HG03103 (cell line): ENCODE data around the gene EML4.

ENCODE experiments used
- ATAC-seq: cut with Tn5 transposase; IDR thresholded peaks from one replicate; pipeline ENCODE4 v1.9.1; 2021; ENCODE audit warnings: low read depth; ENCODE audit not compliant: unreplicated experiment

The EML4 gene

DNA sequence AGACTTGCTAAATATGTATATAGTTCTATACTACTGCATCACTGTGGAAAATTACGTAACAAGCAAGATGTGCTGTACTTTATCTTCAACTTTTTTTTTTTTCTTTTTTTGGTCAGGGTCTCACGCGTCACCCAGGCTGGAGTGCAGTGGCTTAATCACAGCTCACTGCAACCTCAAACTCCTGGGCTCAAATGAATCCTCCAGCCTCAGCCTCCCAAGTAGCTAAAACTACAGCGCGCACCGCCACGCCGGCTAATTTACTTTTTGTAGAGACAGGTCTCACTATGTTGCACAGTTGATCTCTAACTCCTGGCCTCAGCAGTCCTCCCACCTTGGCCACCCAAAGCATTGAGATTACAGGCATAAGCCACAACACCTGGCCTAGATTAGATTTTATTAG, 123.9 kb downstream of the EML4 start:
- ATAC-seq: no peak

DNA sequence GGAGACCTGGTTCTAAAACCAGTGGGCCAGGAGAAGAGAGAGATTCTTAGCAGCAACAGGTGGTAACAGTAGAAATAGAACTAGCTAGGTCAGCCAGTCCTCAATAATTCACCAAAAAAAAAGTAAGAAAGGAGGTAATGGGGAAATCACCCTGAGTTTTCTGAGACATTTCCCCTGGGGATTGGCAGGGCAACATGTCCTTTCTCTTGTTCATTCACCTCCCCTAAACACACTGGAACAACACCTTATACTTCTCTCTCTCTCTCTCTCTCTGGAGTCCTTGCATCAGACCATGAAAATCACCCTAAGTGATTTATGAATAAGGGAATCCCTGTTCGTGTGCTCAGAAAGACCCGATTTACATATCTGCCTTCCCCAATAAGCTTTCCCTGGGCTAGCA, 127.1 kb downstream of the EML4 start:
- no peak for ATAC-seq

DNA sequence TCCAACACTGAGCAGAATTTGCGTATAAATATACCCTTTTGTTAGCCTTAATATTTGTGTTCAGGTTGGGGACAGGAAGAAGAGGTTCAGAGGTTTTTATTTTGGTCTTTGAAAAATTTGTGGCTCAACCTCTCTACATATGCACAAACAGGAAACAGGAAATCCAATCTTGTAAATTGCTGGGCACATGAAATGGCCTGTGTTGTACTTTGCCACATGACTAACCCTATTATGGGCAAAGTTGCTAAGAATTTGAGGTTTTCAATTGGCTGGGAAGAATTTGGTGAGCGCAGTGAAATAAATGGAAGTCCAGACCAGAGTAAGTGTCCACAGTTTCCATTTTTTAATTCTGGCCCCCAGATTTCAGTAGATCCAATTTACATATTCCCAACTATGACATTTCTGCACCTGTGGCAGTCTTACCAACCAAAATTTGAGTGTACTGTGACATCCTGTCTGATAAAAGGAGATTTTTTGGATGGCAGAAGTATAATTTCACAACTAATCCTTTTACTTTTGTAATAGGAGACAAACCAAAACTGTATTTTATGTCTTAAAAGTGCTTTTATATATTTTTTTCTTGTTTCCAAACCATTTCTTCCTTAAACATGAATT, 128.3 kb downstream of the EML4 start:
- ATAC-seq: no peak

DNA sequence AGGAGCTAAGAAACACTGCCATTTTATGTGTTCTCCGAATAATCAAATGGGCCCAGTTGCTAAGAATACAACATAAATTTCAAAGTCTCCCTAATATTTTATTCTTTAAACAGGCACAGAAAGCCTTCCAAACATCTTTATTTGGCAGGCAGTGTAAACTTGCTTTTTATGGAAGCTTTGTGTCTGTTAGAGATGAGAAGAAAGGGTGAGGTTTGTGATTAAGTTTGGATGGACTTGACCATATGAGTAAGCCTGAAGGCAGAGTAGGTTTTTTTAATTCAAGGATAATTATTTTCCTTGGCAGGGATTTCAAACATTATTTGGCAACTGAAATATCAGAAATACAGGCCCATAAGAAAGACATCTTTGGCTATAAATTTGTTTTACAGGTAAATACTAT, 129.0 kb downstream of the EML4 start:
- no peak for ATAC-seq

DNA sequence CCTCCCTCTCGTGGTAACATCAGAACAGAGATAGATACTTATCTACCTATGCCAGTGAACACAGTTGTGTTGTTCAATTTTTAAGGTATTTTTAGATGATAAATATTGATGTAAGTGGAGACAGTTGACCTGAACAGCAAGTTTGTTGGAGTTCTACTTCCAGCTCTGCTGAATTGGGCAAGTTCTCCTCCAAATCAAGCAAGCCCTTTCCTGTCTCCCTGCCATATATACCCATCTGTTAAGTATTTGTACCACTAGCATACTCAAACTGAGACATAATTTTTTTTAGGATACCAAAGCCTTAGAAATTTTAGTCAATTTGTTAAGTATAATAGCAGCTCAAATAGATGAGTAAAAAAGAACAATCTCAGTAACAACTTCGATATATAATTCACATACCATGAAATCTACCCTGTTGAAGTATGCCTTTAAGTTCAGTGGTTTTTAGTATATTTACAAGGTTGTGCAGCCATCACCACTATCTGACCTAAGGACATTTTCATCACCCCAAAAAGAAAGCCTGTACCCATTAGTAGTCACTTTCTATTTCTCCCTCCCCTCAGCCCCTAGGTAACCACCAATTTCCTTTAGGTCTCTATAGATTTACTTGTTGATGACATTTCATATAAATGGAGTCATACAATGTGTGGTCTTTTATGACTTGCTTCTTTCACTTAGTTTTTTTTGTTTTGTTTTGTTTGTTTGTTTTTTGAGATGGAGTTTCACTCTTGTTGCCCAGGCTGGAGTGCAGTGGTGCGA, 130.0 kb downstream of the EML4 start:
- no peak for ATAC-seq

DNA sequence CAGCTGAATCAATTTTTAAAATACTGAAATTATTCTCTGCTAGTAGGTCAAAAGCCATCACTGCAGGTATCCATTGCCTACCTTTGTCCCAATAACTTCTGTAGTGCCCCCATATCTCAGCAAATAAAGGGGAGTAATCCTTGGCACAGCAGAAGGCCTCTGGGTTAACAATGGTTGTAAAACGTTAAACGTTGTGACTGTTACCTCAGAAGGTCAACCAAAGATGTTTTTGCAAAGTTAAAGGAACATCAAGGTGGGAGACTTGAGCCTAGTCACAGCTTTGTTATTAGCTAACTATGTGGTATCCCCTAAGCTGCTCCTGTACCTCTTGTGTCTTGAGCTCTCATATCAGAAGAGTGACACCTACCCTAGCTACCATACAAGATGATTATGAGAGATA, 131.4 kb downstream of the EML4 start:
- no peak for ATAC-seq

DNA sequence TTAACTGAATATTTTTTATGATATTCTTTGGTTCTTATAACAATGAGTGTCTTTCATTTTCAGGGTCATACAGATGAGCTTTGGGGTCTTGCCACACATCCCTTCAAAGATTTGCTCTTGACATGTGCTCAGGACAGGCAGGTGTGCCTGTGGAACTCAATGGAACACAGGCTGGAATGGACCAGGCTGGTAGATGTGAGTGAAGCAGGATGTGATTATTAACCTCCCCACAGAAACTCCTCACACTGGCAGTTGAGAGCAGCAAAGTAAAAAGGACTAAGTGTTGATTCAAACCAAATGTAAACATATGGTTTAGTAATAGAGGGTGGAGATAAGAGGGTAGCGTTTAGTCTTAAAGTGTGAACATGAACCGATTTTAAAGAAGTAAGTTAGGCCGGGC, 134.1 kb downstream of the EML4 start:
- ATAC-seq: no peak

DNA sequence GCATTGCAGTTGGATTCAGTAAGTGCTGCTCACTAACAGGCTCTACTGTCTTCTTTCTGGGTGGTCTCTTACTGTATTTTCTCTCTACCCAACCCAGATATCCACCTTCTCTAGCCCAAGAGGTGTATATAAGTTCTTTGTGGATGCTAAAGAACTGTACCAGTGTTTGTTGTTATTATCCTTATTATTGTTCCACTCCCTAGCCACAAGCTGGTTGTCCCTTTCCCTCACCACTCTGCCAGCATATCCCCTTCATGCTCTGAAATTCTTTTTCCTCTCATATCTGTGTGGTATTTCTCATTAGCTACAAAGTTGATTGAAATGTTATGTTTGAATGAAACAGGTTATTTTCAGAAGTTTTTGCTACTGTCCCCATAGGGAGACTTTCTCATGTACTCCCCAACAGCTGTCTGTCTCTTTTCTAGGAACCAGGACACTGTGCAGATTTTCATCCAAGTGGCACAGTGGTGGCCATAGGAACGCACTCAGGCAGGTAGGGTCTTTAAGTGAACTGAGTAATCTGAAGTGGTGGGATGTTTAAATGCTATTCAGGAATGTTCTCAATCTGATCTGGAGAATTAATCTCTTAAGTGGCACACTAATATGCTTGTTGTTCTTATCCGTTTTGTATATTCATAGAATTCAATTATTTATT, 135.0 kb downstream of the EML4 start:
- ATAC-seq: no peak

DNA sequence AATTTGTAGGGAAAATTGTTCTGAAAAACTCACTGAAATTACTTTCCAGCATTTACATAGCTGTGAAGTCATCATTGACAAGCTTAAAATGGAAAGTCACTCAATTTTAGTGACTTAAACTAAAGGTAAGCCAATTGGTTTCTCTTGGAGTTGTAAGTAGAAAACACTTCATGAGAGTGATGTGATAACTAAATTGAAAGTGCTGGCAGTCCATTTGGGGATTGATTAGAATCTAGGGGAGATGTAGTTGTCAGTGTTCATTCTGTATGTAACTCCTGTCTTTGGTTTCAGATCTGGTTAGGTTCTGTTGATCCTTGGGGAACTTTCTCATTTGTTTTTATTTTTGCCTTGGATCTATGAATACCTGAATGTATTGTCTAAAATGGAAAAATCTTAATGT, 138.0 kb downstream of the EML4 start:
- ATAC-seq: no peak

DNA sequence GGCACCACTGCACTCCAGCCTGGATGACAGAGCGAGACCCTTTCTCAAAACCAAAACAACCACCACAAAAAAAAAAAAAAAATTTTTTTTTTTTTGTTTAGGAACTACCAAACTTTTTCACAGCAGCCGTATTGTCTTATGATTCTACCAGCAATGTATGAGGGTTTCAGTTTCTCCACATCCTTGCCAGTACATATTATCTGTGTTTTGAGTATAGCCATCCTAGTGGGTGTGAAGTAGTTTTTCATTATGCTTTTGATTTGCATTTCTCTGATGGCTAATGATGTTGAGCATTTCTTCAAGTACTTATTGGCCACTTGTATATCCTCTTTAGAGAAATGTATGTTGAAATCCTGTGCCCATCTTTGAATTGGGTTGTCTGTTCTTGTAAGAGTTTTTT, 140.2 kb downstream of the EML4 start:
- no peak for ATAC-seq

DNA sequence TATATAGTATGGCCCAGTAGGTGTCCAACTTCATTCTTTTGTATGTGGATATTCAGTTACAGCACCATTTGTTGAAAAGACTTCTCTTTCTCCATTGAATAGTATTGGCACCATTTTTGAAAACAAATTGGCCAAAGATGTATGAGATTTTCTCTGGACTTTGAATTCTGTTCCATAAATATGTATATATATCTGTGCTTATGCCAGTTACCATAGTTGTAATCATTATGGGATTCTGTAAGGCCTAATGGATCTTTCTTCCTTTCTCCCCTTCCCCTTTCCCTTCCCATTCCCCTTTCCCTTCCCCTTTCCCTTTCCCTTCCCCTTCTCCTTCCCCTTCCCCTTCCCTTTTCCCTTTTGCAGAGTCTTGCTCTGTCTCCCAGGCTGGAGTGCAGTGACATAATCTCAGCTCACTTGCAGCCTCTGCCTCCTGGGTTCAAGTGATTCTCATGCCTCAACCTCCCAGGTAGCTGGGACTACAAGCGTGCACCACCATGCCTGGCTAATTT, 140.9 kb downstream of the EML4 start:
- ATAC-seq: no peak

DNA sequence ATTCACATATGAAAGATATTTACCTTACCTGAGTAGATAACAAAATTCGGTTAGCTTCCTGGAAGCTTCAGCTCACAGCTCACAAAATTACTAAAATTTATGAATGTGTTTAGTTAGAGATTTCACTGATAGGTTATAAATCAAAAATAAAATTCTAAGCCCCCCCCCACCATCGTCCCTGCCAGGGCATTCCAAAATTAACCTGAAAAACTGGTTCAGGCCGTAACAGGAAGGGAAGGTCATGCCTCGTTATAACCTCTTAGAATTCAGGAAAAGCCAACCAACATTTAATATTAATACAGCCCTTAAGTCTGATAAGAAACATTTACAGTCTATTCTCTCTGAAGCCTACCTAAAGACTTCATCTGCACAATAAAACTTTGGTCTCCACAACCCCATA, 143.0 kb downstream of the EML4 start:
- ATAC-seq: no peak

DNA sequence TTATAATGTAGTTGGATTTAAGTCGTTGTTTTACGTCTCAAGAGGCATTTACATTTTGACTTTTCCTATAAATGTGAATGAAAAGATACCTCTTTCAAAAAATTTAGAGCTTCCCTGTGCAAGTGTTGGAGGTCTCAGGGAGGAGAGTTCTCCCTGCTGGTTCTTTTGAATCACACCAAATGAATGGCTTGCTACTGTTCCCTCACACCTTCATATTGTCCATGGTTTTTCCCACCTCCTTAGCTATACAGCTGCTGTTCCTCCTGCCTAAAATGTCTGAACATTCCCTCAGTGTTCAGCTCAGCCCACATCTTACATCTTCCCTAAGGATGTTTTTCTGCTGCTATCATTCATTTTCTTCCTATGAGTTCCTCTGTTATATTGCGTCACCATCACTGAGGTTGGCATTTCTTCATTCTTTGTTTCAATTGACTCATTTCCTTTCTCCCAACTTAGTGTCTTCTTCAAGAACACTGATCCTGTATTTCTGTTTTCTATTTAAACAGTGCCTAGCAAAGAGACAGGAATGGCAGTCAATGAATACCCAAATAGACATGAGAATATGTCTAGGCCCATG, 145.8 kb downstream of the EML4 start:
- ATAC-seq: no peak

DNA sequence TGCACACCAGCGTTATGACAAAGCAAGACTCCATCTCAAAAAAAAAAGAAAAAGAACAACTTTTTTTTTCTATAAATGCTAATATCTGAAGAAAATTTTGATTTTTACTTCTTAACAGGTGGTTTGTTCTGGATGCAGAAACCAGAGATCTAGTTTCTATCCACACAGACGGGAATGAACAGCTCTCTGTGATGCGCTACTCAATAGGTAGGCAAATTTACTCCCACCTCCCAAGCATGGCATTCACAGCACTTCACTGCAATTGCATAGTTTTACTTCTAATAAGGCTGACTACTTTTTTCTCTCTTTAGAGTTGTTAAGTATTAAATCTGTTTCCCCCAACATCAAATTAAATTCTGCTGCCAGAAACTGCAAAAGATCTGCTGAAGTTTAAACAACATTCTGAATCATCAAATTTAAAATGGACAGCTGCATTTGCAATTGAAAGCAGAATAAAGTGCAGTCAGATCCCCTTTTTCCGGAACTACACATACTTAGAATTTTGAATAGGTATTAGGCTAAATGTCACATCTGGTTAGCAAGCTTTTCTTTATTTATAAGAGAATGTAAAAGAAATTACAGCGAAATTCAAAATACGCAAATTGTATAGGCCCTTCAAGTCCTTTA, 146.8 kb downstream of the EML4 start:
- ATAC-seq: no peak

DNA sequence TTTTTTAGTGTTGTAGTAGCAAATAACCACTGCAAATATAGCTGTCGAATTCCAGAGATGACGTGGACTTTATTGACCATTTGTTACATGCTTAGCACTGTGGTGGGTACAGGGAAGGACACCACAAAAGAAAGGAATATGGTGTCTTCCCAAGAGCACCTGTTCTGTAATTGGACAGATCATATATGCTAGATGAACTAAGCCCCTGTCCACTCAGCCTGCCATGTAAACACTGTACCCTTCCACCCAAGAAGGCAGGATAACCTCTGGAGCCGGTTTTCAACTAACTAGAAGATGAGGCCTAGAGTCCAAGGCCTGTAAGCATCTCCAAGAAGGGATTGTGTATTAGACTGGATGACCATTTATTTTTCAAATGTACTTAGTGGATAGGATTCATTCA, 147.8 kb downstream of the EML4 start:
- ATAC-seq: no peak

DNA sequence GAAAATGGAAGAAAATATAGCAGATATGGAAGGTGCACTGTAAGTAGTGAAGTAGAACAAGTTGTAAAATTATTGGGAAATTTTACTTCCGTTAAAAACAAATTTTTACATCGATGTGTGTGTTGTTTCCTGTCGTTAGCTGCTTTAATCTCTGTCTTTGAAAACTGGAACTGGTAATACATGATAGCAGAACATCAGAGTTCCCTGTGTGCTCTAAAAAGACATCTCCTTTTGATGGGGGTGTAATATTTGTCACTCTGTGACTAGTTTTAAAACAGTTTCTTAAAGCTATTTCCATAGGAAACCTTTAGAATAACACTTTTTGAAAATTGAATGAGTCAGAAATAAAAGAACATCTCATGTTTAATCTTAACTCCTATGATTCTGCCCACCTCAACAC, 148.3 kb downstream of the EML4 start:
- no peak for ATAC-seq

DNA sequence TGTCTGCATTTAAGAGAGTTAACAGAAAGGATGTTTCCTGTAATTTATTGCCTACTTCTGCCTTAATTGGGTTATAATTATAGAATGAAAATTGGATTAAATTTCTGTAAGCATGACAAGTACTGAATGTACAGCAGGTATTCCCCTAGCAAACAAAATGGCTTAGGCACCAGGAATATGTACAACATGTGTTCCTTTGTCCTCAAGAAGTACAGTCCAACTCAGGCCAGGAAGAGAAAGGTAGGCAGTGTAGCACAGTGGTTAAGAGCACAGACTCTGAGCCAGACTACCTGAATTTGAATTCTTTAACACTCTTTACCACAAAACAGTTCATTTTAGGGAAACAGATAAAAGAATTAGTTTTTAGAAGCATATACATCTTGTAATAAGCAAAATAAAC, 148.8 kb downstream of the EML4 start:
- ATAC-seq: no peak

DNA sequence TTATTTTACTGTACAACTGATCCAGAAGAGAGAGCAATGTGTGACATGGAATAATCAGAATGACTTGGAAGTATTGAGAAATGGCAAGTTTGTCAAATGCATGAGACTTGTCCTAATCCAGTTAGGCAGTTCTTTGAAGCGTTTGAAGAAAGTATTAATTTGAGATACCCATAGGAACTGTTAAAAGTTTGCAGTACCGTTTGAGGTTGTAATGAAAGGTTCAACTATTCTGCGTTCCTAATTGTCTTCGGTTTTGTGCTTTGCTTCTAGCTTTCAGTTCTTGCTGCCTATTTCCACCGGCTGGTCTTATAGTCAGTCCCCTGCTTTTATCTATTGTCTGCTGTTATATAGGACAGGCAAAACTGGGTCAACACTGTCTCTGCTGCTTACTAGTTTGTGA, 150.1 kb downstream of the EML4 start:
- no peak for ATAC-seq

DNA sequence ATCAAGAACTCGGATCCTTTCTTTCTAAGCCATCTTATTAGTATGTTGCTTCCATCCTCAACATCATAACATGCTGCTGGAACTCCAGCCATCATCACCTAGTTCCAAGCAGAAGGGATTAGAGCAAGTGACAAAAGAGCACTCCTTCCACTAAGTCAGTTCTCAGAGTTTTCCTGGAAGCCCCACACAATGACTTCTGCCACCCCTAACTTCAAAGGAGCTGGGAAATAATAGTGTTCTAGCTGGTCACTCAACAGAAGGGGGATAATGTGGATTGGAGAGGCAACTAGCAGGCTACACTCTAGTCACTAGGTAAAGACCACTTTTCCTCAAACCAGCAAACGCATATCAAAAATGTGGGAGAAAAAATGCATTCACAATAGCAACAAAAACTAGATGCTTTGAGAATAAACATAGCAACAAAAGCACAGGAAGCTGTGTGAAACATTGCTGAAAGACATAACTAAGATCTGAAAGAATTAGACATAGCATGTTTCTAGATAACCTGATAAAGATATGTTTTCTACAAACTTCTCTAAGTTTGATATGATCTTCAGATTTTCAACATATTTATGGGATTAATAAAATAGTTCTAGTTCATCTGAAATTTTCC, 152.4 kb downstream of the EML4 start:
- ATAC-seq: no peak

DNA sequence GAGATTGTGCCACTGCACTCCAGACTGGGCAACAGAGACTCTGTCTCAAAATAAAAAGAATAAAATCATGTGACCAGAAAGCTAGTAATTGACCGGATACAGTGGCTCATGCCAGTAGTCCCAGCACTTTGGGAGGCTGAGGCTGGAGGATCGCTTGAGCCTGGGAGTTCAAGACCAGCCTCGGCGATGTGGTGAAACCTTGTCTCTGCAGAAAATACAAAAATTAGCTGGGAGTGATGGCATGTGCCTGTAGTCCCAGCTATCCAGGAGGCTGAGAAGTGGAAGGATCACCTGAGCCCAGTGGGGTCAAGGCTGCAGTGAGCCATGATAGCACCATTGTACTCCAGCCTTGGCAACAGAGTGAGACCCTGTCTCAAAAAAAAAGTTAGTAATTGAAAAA, 155.1 kb downstream of the EML4 start:
- no peak for ATAC-seq

DNA sequence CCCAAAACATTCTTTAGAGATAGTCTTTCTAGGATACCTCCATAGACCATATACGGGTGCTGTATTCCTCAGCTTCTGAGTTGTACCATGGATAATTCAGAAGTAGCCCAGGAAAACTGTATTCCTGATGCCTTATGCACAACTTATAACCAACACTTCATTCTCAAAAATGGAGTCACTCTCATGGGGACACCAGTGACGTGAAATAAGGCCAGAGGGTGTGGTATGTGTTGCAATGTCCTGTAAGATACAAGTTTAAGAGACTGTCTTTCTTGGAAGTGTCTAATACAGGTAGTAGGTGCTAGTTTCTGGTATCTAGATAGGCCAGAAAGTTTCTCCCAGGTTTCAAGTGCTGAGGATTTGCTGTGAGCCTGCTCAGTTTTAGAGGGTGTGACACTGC, 155.8 kb downstream of the EML4 start:
- ATAC-seq: no peak
